ENCODE measurements around the gene STARD7.

Gene STARD7

GRCh38 chr2:96247009-96247408 is 38.4 kb upstream of the STARD7 start:
- Histone ChIP-seq H3K9me3 (ENCODE audit: control insufficient read depth in 1 of 2, low read length in 2 of 2) (no peaks in the 10 kb centered on the region), H3K27ac (ENCODE audit: low read length) (no peak overlapping the region), H3K4me1 (ENCODE audit: control insufficient read depth in 1 of 2, insufficient read depth in 2 of 2, low read length in 2 of 2) (peaks cover 0 to 9% of the 10 kb centered on the region in 2 donors), H3K36me3 (ENCODE audit: control insufficient read depth in 1 of 2, insufficient read depth in 2 of 2, low read length in 2 of 2) (peaks cover 3 to 8% of the 10 kb centered on the region in 2 donors), H3K27me3 (ENCODE audit: low read depth, low read length) (no peaks in the 10 kb centered on the region), H3K4me3 (ENCODE audit: low read depth in 1 of 2, low read length in 2 of 2) (no peak overlapping the region)

GRCh38 chr2:96245609-96246390 is 37.2 kb upstream of the STARD7 start:
- Histone ChIP-seq H3K4me3 (ENCODE audit: low read depth in 1 of 2, low read length in 2 of 2) (no peak overlapping the region), H3K9me3 (ENCODE audit: control insufficient read depth in 1 of 2, low read length in 2 of 2) (no peaks in the 10 kb centered on the region), H3K4me1 (ENCODE audit: control insufficient read depth in 1 of 2, insufficient read depth in 2 of 2, low read length in 2 of 2) (peaks cover 3 to 6% of the 10 kb centered on the region in 2 donors), H3K36me3 (ENCODE audit: control insufficient read depth in 1 of 2, insufficient read depth in 2 of 2, low read length in 2 of 2) (peaks cover 0 to 3% of the 10 kb centered on the region in 2 donors), H3K27ac (ENCODE audit: low read length) (no peak overlapping the region), H3K27me3 (ENCODE audit: low read depth, low read length) (no peaks in the 10 kb centered on the region)

GRCh38 chr2:96243843-96244242 is 35.2 kb upstream of the STARD7 start:
- H3K27ac ChIP-seq (ENCODE audit: low read length), result no peak overlapping the region
- H3K4me3 ChIP-seq (ENCODE audit: low read depth in 1 of 2, low read length in 2 of 2), result no peak overlapping the region
- H3K27me3 ChIP-seq (ENCODE audit: low read depth, low read length), result no peaks in the 10 kb centered on the region
- H3K9me3 ChIP-seq (ENCODE audit: control insufficient read depth in 1 of 2, low read length in 2 of 2), result no peaks in the 10 kb centered on the region
- peaks cover 0 to 4% of the 10 kb centered on the region in 2 donors for H3K4me1 ChIP-seq (ENCODE audit: control insufficient read depth in 1 of 2, insufficient read depth in 2 of 2, low read length in 2 of 2)
- peaks cover 6 to 10% of the 10 kb centered on the region in 2 donors for H3K36me3 ChIP-seq (ENCODE audit: control insufficient read depth in 1 of 2, insufficient read depth in 2 of 2, low read length in 2 of 2)

- peaks cover 0 to 4% of the 10 kb centered on the region in 2 donors for H3K4me1 ChIP-seq (ENCODE audit: control insufficient read depth in 1 of 2, insufficient read depth in 2 of 2, low read length in 2 of 2)
These were observed 33.4 kb upstream of the STARD7 start for GRCh38 chr2:96241900-96242611.

GRCh38 chr2:96241227-96241626 is 32.6 kb upstream of the STARD7 start:
- Histone ChIP-seq H3K4me1 (ENCODE audit: control insufficient read depth in 1 of 2, insufficient read depth in 2 of 2, low read length in 2 of 2) (peaks cover 0 to 4% of the 10 kb centered on the region in 2 donors), H3K27me3 (ENCODE audit: low read depth, low read length) (no peaks in the 10 kb centered on the region), H3K27ac (ENCODE audit: low read length) (peak overlapping the region; percentile 37), H3K36me3 (ENCODE audit: control insufficient read depth in 1 of 2, insufficient read depth in 2 of 2, low read length in 2 of 2) (peaks cover 6 to 10% of the 10 kb centered on the region in 2 donors), H3K9me3 (ENCODE audit: control insufficient read depth in 1 of 2, low read length in 2 of 2) (no peaks in the 10 kb centered on the region), H3K4me3 (ENCODE audit: low read depth in 1 of 2, low read length in 2 of 2) (no peak overlapping the region)

More at GRCh38 chr2:96241900-96242611, 33.4 kb upstream of the STARD7 start:
- Histone ChIP-seq H3K9me3 (ENCODE audit: control insufficient read depth in 1 of 2, low read length in 2 of 2) (no peaks in the 10 kb centered on the region), H3K36me3 (ENCODE audit: control insufficient read depth in 1 of 2, insufficient read depth in 2 of 2, low read length in 2 of 2) (peaks cover 6 to 10% of the 10 kb centered on the region in 2 donors), H3K27me3 (ENCODE audit: low read depth, low read length) (no peaks in the 10 kb centered on the region), H3K27ac (ENCODE audit: low read length) (peak overlapping the region; percentile 37), H3K4me3 (ENCODE audit: low read depth in 1 of 2, low read length in 2 of 2) (no peak overlapping the region)

GRCh38 chr2:96240341-96241038 is 31.9 kb upstream of the STARD7 start:
- Histone ChIP-seq H3K27ac (ENCODE audit: low read length) (no peak overlapping the region), H3K36me3 (ENCODE audit: control insufficient read depth in 1 of 2, insufficient read depth in 2 of 2, low read length in 2 of 2) (peaks cover 6 to 10% of the 10 kb centered on the region in 2 donors), H3K4me1 (ENCODE audit: control insufficient read depth in 1 of 2, insufficient read depth in 2 of 2, low read length in 2 of 2) (peaks cover 0 to 4% of the 10 kb centered on the region in 2 donors), H3K4me3 (ENCODE audit: low read depth in 1 of 2, low read length in 2 of 2) (no peak overlapping the region), H3K9me3 (ENCODE audit: control insufficient read depth in 1 of 2, low read length in 2 of 2) (no peaks in the 10 kb centered on the region), H3K27me3 (ENCODE audit: low read depth, low read length) (no peaks in the 10 kb centered on the region)

- Histone ChIP-seq H3K27me3 (ENCODE audit: low read depth, low read length) (no peaks in the 10 kb centered on the region), H3K9me3 (ENCODE audit: control insufficient read depth in 1 of 2, low read length in 2 of 2) (no peaks in the 10 kb centered on the region), H3K4me3 (ENCODE audit: low read depth in 1 of 2, low read length in 2 of 2) (no peak overlapping the region), H3K36me3 (ENCODE audit: control insufficient read depth in 1 of 2, insufficient read depth in 2 of 2, low read length in 2 of 2) (peaks cover 6 to 10% of the 10 kb centered on the region in 2 donors), H3K4me1 (ENCODE audit: control insufficient read depth in 1 of 2, insufficient read depth in 2 of 2, low read length in 2 of 2) (peaks cover 0 to 4% of the 10 kb centered on the region in 2 donors), H3K27ac (ENCODE audit: low read length) (no peak overlapping the region)
These were observed 31.2 kb upstream of the STARD7 start for GRCh38 chr2:96239745-96240264.

- Histone ChIP-seq H3K4me3 (ENCODE audit: low read depth in 1 of 2, low read length in 2 of 2) (no peak overlapping the region), H3K27me3 (ENCODE audit: low read depth, low read length) (no peaks in the 10 kb centered on the region), H3K27ac (ENCODE audit: low read length) (no peak overlapping the region), H3K9me3 (ENCODE audit: control insufficient read depth in 1 of 2, low read length in 2 of 2) (no peaks in the 10 kb centered on the region), H3K36me3 (ENCODE audit: control insufficient read depth in 1 of 2, insufficient read depth in 2 of 2, low read length in 2 of 2) (peaks cover 6 to 10% of the 10 kb centered on the region in 2 donors), H3K4me1 (ENCODE audit: control insufficient read depth in 1 of 2, insufficient read depth in 2 of 2, low read length in 2 of 2) (peaks cover 0 to 4% of the 10 kb centered on the region in 2 donors)
These were observed 30.5 kb upstream of the STARD7 start for GRCh38 chr2:96239091-96239490.

GRCh38 chr2:96238266-96238665 is 29.6 kb upstream of the STARD7 start:
- peaks cover 6 to 10% of the 10 kb centered on the region in 2 donors for H3K36me3 ChIP-seq (ENCODE audit: control insufficient read depth in 1 of 2, insufficient read depth in 2 of 2, low read length in 2 of 2)
- H3K27me3 ChIP-seq (ENCODE audit: low read depth, low read length), result no peaks in the 10 kb centered on the region
- H3K27ac ChIP-seq (ENCODE audit: low read length), result no peak overlapping the region
- no peaks in the 10 kb centered on the region for H3K9me3 ChIP-seq (ENCODE audit: control insufficient read depth in 1 of 2, low read length in 2 of 2)
- peaks cover 0 to 4% of the 10 kb centered on the region in 2 donors for H3K4me1 ChIP-seq (ENCODE audit: control insufficient read depth in 1 of 2, insufficient read depth in 2 of 2, low read length in 2 of 2)
- H3K4me3 ChIP-seq (ENCODE audit: low read depth in 1 of 2, low read length in 2 of 2), result no peak overlapping the region

- Histone ChIP-seq H3K27ac (ENCODE audit: low read length) (no peak overlapping the region), H3K36me3 (ENCODE audit: control insufficient read depth in 1 of 2, insufficient read depth in 2 of 2, low read length in 2 of 2) (peaks cover 6 to 10% of the 10 kb centered on the region in 2 donors), H3K4me3 (ENCODE audit: low read depth in 1 of 2, low read length in 2 of 2) (no peak overlapping the region), H3K4me1 (ENCODE audit: control insufficient read depth in 1 of 2, insufficient read depth in 2 of 2, low read length in 2 of 2) (peaks cover 0 to 4% of the 10 kb centered on the region in 2 donors), H3K27me3 (ENCODE audit: low read depth, low read length) (no peaks in the 10 kb centered on the region), H3K9me3 (ENCODE audit: control insufficient read depth in 1 of 2, low read length in 2 of 2) (no peaks in the 10 kb centered on the region)
These were observed 28.3 kb upstream of the STARD7 start for GRCh38 chr2:96236882-96237281.

- H3K36me3 ChIP-seq (ENCODE audit: control insufficient read depth in 1 of 2, insufficient read depth in 2 of 2, low read length in 2 of 2), result no peaks in the 10 kb centered on the region
- no peak overlapping the region for H3K4me3 ChIP-seq (ENCODE audit: low read depth in 1 of 2, low read length in 2 of 2)
- no peaks in the 10 kb centered on the region for H3K27me3 ChIP-seq (ENCODE audit: low read depth, low read length)
- H3K4me1 ChIP-seq (ENCODE audit: control insufficient read depth in 1 of 2, insufficient read depth in 2 of 2, low read length in 2 of 2), result no peaks in the 10 kb centered on the region
- no peak overlapping the region for H3K27ac ChIP-seq (ENCODE audit: low read length)
- no peaks in the 10 kb centered on the region for H3K9me3 ChIP-seq (ENCODE audit: control insufficient read depth in 1 of 2, low read length in 2 of 2)
These were observed 25.3 kb upstream of the STARD7 start for GRCh38 chr2:96233880-96234316.

Data from muscle layer of duodenum (tissue), 2 donors.